ENCODE data around the gene NPAS2. TPM values are rescaled to one million over a fixed set of nuclear protein-coding genes. Genes with fewer than 3 reads are reported as not detected.

NPAS2 gene
- total RNA-seq, 6 donors from 2014 or later: 13.8 to 52.5 (median 23.0) TPM

DNA sequence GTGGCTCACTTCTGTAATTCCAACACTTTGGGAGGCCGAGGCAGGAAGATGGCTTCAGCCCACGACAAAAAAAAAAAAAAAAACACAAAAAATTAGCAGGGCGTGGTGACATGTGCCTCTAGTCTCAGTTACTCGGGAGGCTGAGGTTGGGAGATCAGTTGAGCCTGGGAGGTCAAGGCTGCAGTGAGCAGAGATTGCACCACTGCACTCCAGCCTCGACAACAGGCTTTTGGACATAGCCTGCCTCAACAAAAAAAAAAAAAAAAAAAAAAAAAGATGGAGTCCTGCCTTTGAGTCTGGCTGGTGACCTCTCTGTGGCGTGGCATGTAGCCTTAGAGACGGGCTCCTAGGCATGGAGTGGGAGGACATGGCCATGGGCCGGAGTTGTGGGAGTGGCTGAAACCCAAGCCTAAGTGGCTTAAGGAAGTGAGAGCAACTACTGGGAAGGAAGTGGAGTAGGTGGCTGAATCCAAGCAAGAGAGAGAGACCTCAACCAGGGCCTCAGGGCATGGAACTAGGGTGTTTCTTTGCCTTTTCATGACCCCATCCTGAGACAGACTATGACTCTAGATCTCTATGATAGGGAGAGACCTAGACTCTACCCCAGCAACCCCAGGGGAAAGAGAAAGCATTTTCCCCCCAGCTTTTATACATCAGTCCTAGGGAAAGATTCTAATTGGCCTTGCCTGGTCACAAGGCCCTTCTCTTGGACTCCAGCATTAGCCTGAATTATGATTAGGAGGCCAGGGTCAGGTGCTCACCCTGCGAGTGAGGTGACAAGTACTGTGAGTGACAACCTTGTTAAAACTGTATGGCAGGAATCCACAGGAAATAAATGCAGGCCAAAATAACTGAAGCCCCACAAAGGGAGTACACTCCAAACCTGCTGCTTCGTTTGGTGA, 34.2 kb downstream of the NPAS2 start:
- 69 to 79% methylated on average over 10 of the region's 10 CpGs for WGBS, 2 donors
- Histone ChIP-seq H3K27ac (no peak overlapping the region), H3K9me3 (no peaks in the 10 kb centered on the region), H3K36me3 (no peaks in the 10 kb centered on the region), H3K4me3 (no peak overlapping the region), H3K4me1 (no peaks in the 10 kb centered on the region), H3K27me3 (no peaks in the 10 kb centered on the region)
- DNase-seq (peak in 1 of 2 donors; percentile 60), ATAC-seq (ENCODE audit: low FRiP score in 2 of 2) (peak; percentile 54 to 81)
- no peak for TF ChIP-seq EP300 (IDR thresholded peaks at IDR 0.05)
- TF ChIP-seq, protein P1, sequence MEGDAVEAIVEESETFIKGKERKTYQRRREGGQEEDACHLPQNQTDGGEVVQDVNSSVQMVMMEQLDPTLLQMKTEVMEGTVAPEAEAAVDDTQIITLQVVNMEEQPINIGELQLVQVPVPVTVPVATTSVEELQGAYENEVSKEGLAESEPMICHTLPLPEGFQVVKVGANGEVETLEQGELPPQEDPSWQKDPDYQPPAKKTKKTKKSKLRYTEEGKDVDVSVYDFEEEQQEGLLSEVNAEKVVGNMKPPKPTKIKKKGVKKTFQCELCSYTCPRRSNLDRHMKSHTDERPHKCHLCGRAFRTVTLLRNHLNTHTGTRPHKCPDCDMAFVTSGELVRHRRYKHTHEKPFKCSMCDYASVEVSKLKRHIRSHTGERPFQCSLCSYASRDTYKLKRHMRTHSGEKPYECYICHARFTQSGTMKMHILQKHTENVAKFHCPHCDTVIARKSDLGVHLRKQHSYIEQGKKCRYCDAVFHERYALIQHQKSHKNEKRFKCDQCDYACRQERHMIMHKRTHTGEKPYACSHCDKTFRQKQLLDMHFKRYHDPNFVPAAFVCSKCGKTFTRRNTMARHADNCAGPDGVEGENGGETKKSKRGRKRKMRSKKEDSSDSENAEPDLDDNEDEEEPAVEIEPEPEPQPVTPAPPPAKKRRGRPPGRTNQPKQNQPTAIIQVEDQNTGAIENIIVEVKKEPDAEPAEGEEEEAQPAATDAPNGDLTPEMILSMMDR (IDR thresholded peaks at IDR 0.05): no peak
- no peak for TF ChIP-seq POLR2A (IDR thresholded peaks at IDR 0.05)
- TF ChIP-seq POLR2AphosphoS5 (IDR thresholded peaks at IDR 0.05): no peak

DNA sequence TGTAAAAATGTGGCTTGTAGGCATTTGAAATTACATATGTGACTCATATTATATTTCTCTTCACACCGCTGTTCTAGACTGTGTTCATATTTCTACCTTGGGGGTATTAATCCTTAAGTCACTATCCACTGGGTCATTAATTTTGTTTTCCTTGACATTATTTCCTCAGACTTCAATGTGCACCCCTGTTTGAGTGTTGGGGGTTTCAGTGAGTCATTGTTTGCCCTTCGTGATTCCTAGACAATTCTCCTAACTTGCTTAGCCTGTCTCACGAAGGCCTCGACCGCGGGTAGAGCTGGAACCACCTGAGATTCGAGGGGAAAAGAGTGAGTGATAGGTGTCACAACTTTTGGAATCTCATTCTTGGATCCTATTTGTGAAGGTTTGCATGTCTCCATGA, 35.1 kb downstream of the NPAS2 start:
- Histone ChIP-seq H3K4me1 (no peaks in the 10 kb centered on the region), H3K9me3 (no peaks in the 10 kb centered on the region), H3K27ac (no peak overlapping the region), H3K4me3 (no peak overlapping the region), H3K27me3 (no peaks in the 10 kb centered on the region), H3K36me3 (no peaks in the 10 kb centered on the region)
- DNase-seq (no peak), ATAC-seq (ENCODE audit: low FRiP score in 2 of 2) (no peak)
- 96% methylated on average over 7 of the region's 7 CpGs for WGBS, 2 donors
- TF ChIP-seq EP300 (IDR thresholded peaks at IDR 0.05) (no peak), POLR2AphosphoS5 (IDR thresholded peaks at IDR 0.05) (no peak), POLR2A (IDR thresholded peaks at IDR 0.05) (no peak)
- TF ChIP-seq, protein P1 (IDR thresholded peaks at IDR 0.05): no peak

DNA sequence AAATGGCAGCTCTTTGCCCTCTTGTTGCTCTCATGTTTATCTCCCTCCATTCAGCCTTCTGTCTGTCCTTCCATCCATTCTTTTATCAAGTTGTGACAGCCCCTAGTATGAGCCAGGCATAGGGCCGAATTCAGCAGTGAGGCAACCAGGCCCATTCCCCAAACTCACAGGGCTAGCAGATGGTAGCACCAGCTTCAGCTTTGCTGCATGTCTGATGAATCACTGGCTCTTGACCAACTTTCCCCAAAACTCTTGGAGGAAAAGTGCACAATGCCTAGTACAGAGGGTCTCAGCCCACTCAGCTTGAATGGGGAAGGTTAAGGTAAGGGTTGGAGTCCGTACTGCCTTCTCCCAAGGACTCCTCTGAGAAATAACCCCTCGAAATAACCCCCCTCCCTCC, 35.7 kb downstream of the NPAS2 start:
- no peaks in the 10 kb centered on the region for H3K9me3 ChIP-seq
- no peak for DNase-seq
- no peak for ATAC-seq (ENCODE audit: low FRiP score in 2 of 2)
- H3K36me3 ChIP-seq: no peaks in the 10 kb centered on the region
- no peaks in the 10 kb centered on the region for H3K4me1 ChIP-seq
- 82 to 92% methylated on average over 3 of the region's 3 CpGs for WGBS, 2 donors
- TF ChIP-seq POLR2A (IDR thresholded peaks at IDR 0.05) (no peak), EP300 (IDR thresholded peaks at IDR 0.05) (no peak), POLR2AphosphoS5 (IDR thresholded peaks at IDR 0.05) (no peak)
- TF ChIP-seq, protein P1 (IDR thresholded peaks at IDR 0.05): no peak
- no peak overlapping the region for H3K4me3 ChIP-seq
- H3K27ac ChIP-seq: no peak overlapping the region
- H3K27me3 ChIP-seq: no peaks in the 10 kb centered on the region

DNA sequence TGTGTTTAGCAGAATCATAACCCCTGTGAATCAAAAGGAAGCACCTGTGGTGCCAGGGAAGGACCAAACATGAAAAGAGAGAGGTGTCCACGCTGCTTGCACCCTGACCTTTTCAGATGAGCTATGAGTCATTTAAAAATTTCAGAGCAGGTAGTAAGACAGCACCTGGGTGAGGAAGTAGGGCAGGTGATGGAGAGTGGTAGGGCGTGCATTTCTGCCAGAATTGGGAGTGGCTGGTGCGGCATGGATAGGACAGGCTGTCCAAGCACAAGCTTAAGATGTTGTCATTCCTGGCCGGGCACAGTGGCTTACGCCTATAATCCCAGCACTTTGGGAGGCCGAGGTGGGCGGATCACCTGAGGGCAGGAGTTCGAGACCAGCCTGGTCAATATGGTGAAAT, 36.8 kb downstream of the NPAS2 start:
- no peak for DNase-seq
- H3K36me3 ChIP-seq: no peaks in the 10 kb centered on the region
- 83 to 88% methylated on average over 8 of the region's 8 CpGs for WGBS, 2 donors
- no peak overlapping the region for H3K4me3 ChIP-seq
- H3K4me1 ChIP-seq: no peaks in the 10 kb centered on the region
- no peak overlapping the region for H3K27ac ChIP-seq
- TF ChIP-seq POLR2AphosphoS5 (IDR thresholded peaks at IDR 0.05) (no peak), EP300 (IDR thresholded peaks at IDR 0.05) (no peak), POLR2A (IDR thresholded peaks at IDR 0.05) (no peak)
- TF ChIP-seq, protein P1 (IDR thresholded peaks at IDR 0.05): no peak
- H3K9me3 ChIP-seq: no peaks in the 10 kb centered on the region
- H3K27me3 ChIP-seq: no peaks in the 10 kb centered on the region
- no peak for ATAC-seq (ENCODE audit: low FRiP score in 2 of 2)

DNA sequence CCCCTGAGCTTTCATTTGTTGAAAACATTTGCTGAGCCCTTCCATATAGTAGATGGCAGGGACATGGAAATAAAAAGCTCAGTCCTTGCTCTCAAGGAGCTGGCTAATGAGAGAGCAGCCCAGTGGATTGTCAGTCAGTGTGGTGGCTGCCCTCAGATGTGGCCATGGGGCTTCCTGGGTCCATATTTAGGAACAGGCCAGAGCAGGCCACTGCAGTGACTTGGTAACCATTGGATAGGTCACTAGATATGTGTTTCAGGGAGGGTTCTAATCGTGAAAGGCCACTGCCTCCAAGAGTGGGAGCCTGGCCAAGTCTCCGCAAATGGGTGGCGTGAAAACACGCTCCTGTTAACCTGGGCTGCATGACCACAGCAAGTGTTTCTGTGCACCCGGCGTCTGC, 37.4 kb downstream of the NPAS2 start:
- WGBS, 2 donors: 82 to 89% methylated on average over 6 of the region's 6 CpGs
- Histone ChIP-seq H3K4me1 (no peaks in the 10 kb centered on the region), H3K27ac (no peak overlapping the region), H3K36me3 (no peaks in the 10 kb centered on the region), H3K9me3 (no peaks in the 10 kb centered on the region), H3K27me3 (no peaks in the 10 kb centered on the region), H3K4me3 (no peak overlapping the region)
- TF ChIP-seq, protein P1 (IDR thresholded peaks at IDR 0.05): no peak
- TF ChIP-seq EP300 (IDR thresholded peaks at IDR 0.05) (no peak), POLR2A (IDR thresholded peaks at IDR 0.05) (no peak), POLR2AphosphoS5 (IDR thresholded peaks at IDR 0.05) (no peak)
- ATAC-seq (ENCODE audit: low FRiP score in 2 of 2) (no peak), DNase-seq (no peak)

All from upper lobe of left lung (tissue), 6 donors.